HS-5 (cell line): ENCODE measurements around the gene TPSG1.
"Not testable (repeated sequence)": the region's sequence is repeated elsewhere in the genome, so short reads cannot be mapped to it uniquely, and the experiment has no call there.

Source experiments
- DNase-seq: peaks from one replicate; pipeline ENCODE4 v3.0.0-alpha.2; 2012; ENCODE audit warnings: low read depth

Gene TPSG1

GRCh38 chr16:1225051-1225451, at the start of gene TPSG1:
TSS of gene TPSG1 (minus strand) at chr16:1225268. CDS start at chr16:1225252, 16 bp downstream.
- no peak for DNase-seq

- DNase-seq = no peak
Measured at GRCh38 chr16:1274767-1275166, 49.7 kb upstream of the TPSG1 start.

- DNase-seq = no peak
Measured at GRCh38 chr16:1273816-1274215, 48.7 kb upstream of the TPSG1 start.

- no peak for DNase-seq
Measured at GRCh38 chr16:1272453-1273198, 47.6 kb upstream of the TPSG1 start.

- not testable (repeated sequence) for DNase-seq
Measured at GRCh38 chr16:1271724-1272413, 46.8 kb upstream of the TPSG1 start.

- DNase-seq = no peak
Measured at GRCh38 chr16:1271380-1271723, 46.3 kb upstream of the TPSG1 start.

- not testable (repeated sequence) for DNase-seq
Measured at GRCh38 chr16:1269418-1269817, 44.4 kb upstream of the TPSG1 start.

GRCh38 chr16:1265826-1266225, 40.8 kb upstream of the TPSG1 start:
- DNase-seq = no peak

- no peak for DNase-seq
Measured at GRCh38 chr16:1265090-1265630, 40.1 kb upstream of the TPSG1 start.

- DNase-seq = no peak
Measured at GRCh38 chr16:1264345-1265089, 39.4 kb upstream of the TPSG1 start.

GRCh38 chr16:1263591-1264344, 38.7 kb upstream of the TPSG1 start:
- DNase-seq = no peak

- no peak for DNase-seq
Measured at GRCh38 chr16:1262846-1263221, 37.8 kb upstream of the TPSG1 start.

GRCh38 chr16:1262210-1262845, 37.3 kb upstream of the TPSG1 start:
- no peak for DNase-seq

GRCh38 chr16:1261131-1261892, 36.2 kb upstream of the TPSG1 start:
- no peak for DNase-seq

GRCh38 chr16:1260101-1260680, 35.1 kb upstream of the TPSG1 start:
- no peak for DNase-seq

GRCh38 chr16:1259760-1260068, 34.6 kb upstream of the TPSG1 start:
- no peak for DNase-seq

GRCh38 chr16:1258906-1259759, 34.1 kb upstream of the TPSG1 start:
- DNase-seq = no peak

GRCh38 chr16:1258225-1258600, 33.1 kb upstream of the TPSG1 start:
- no peak for DNase-seq

- DNase-seq = no peak
Measured at GRCh38 chr16:1257561-1258224, 32.6 kb upstream of the TPSG1 start.
